Fibroblast of villous mesenchyme (primary cell): ENCODE measurements around the gene PLPP4. TPM values are rescaled to one million over a fixed set of nuclear protein-coding genes. Genes with fewer than 3 reads are reported as not detected.

Experiments
- DNase-seq: peaks from one replicate; pipeline ENCODE4 v3.0.0-alpha.2; 2010; ENCODE audit warnings: low read depth
- H3K4me3 ChIP-seq: 2 replicates; pipeline ENCODE4 v1.5.1; 2011; ENCODE audit warnings: low read depth, mild to moderate bottlenecking, low read length
- CTCF ChIP-seq: IDR thresholded peaks from 2 replicates; pipeline ENCODE4 v1.5.1; 2012; ENCODE audit warnings: low read depth, mild to moderate bottlenecking, low read length; ENCODE audit not compliant: insufficient read depth
- total RNA-seq: library from RNA; depleted of rRNA; stranded (reverse); fragments of >200 nt; gene quantifications from 2 replicates; pipeline ENCODE4 v1.2.3, GENCODE V29; 2012

The PLPP4 gene
- total RNA-seq, 1 donor = 0.86 TPM

GRCh38 chr10:120597902-120598301, 140.9 kb downstream of the PLPP4 start:
- TF ChIP-seq CTCF = no peak
- DNase-seq = no peak
- no peak overlapping the region for H3K4me3 ChIP-seq

- no peak for TF ChIP-seq CTCF
- no peak for DNase-seq
Observed at GRCh38 chr10:120598386-120598785, 141.4 kb downstream of the PLPP4 start.

GRCh38 chr10:120599200-120599724, 142.2 kb downstream of the PLPP4 start:
- no peak for DNase-seq
- H3K4me3 ChIP-seq = no peak overlapping the region
- no peak for TF ChIP-seq CTCF

More at GRCh38 chr10:120598386-120598785, 141.4 kb downstream of the PLPP4 start:
- no peak overlapping the region for H3K4me3 ChIP-seq

GRCh38 chr10:120600871-120601649, 144.0 kb downstream of the PLPP4 start:
- no peak overlapping the region for H3K4me3 ChIP-seq
- DNase-seq = peak; percentile 2
- peak; percentile 20 for TF ChIP-seq CTCF

- no peak for DNase-seq
- TF ChIP-seq CTCF = no peak
- no peak overlapping the region for H3K4me3 ChIP-seq
Observed at GRCh38 chr10:120601999-120602398, 145.0 kb downstream of the PLPP4 start.

GRCh38 chr10:120605410-120605809, 148.4 kb downstream of the PLPP4 start:
- TF ChIP-seq CTCF = no peak
- H3K4me3 ChIP-seq = no peak overlapping the region
- no peak for DNase-seq
